22Rv1 (cell line): Measurements from ENCODE around the gene MATN4.

Experiments
- H3K27ac ChIP-seq: fragments of 450-650 bp; 2 replicates; pipeline ENCODE4 v1.5.1; 2017
- ZFX ChIP-seq: fragments of 450-650 bp; IDR thresholded peaks from 2 replicates; pipeline ENCODE4 v1.6.1; 2017; ENCODE audit warnings: antibody characterized with exemption, borderline replicate concordance
- TF ChIP-seq, protein P1 (sequence below): fragments of 450-650 bp; IDR thresholded peaks from 2 replicates; pipeline ENCODE4 v1.5.1; 2017; ENCODE audit warnings: mild to moderate bottlenecking

The MATN4 gene

GRCh38 chr20:45294659-45295058 is 13.4 kb downstream of the MATN4 start:
- H3K27ac ChIP-seq: no peak overlapping the region
- TF ChIP-seq, protein P1, sequence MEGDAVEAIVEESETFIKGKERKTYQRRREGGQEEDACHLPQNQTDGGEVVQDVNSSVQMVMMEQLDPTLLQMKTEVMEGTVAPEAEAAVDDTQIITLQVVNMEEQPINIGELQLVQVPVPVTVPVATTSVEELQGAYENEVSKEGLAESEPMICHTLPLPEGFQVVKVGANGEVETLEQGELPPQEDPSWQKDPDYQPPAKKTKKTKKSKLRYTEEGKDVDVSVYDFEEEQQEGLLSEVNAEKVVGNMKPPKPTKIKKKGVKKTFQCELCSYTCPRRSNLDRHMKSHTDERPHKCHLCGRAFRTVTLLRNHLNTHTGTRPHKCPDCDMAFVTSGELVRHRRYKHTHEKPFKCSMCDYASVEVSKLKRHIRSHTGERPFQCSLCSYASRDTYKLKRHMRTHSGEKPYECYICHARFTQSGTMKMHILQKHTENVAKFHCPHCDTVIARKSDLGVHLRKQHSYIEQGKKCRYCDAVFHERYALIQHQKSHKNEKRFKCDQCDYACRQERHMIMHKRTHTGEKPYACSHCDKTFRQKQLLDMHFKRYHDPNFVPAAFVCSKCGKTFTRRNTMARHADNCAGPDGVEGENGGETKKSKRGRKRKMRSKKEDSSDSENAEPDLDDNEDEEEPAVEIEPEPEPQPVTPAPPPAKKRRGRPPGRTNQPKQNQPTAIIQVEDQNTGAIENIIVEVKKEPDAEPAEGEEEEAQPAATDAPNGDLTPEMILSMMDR: no peak
- no peak for TF ChIP-seq ZFX

GRCh38 chr20:45294003-45294368 is 14.1 kb downstream of the MATN4 start:
- no peak for TF ChIP-seq ZFX
- TF ChIP-seq, protein P1: peak; percentile 73
- H3K27ac ChIP-seq: no peak overlapping the region

DNA sequence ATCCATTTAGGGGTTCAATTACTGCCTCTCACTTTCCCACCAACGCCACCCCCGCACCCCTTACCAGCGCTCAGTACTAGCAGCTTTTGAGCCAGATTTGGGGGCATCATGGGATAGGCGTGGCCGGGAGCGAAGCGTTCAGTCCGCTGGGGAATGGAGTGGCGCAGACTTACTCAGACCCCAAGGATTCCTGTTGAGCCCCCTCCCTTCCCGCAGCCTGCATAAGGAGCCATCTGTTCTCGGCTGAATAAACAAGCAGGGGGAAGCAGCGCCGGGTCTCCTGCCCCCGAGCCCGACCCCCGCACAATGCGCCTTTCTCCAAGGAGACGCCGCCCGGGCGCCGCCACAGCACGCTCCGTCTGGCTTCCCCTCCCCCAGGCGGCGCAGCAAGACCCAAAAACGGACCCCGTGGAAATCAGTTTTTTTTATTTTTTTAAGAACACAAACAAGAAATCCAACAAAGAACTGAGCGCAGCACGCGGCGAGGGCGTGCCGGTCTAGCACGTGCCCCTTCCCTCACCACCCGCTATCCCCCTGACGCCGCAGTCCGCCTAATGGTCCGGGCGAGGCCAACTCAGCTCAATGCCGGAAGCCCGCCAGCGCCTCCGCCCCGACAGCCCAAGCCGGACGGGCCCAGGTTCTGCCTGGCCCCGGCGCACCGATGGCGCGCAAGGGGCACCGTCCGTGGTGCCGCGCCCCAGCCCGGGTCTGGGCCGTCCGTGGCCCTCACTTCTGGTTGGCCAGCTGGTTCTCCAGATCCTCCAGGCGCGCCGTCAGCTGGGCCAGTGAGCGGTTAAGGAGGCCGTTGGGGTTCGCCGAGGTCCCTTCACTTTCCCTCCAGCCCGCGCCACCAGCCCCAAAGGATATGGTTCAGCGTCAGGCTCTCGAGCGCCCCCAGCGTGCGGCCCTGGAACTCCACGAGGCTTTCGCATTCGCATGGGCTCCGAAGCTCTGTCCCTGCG is 14.8 kb downstream of the MATN4 start:
- H3K27ac ChIP-seq: no peak overlapping the region
- TF ChIP-seq, protein P1: peak; percentile 98
- TF ChIP-seq ZFX: no peak

GRCh38 chr20:45292343-45292742 is 15.8 kb downstream of the MATN4 start:
- no peak for TF ChIP-seq ZFX
- TF ChIP-seq, protein P1: no peak
- no peak overlapping the region for H3K27ac ChIP-seq

- H3K27ac ChIP-seq: no peak overlapping the region
- TF ChIP-seq, protein P1: no peak
- TF ChIP-seq ZFX: no peak
Observed at GRCh38 chr20:45291526-45291925, 16.6 kb downstream of the MATN4 start.

DNA sequence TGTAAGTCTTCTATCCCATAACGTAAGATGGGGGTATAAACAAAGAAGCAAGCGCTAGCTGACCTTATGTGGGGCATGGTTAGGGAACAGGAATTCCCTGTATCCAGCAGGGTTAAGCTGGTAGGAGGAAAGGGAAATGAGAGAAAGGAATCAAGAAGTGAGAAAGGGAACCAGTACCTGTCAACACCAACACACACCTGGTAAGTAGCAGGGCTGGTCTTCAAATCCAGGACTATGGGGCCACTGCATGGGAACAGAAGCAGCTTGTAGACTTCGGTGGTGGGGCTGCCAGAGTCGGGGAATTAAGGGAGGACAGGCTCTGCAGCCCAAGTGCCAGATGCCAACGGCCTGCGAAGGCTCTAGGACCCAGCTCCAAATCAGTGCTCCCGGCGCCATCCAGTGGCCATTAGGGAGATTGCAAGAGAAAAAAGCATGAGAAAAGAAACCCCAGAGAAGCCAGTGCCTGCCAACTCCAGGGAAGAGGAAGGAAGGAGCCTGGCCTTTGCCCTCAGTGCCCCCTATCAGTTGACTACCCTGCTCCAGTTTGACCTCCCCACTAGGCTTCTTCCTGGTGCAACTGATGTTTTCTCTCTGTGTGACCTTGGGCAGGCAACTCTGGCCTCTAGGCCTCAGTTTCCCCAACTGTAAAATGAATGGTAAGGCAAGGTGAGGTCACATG is 17.3 kb downstream of the MATN4 start:
- no peak overlapping the region for H3K27ac ChIP-seq
- TF ChIP-seq, protein P1: peak; percentile 90
- no peak for TF ChIP-seq ZFX
